Right cardiac atrium (tissue), 5 donors: Measurements from ENCODE around the gene TAAR2. TPM values are rescaled to one million over a fixed set of nuclear protein-coding genes. Genes with fewer than 3 reads are reported as not detected.
"Not testable (repeated sequence)": the region's sequence is repeated elsewhere in the genome, so short reads cannot be mapped to it uniquely, and the experiment has no call there.

Source experiments
- ATAC-seq, 2 donors: fragments of 200-7000 bp; cut with Tn5 transposase; one replicate each; pipeline versions ENCODE4 v1.8.0 to v1.9.1; 2020; ENCODE audit warnings: moderate library complexity in 2 of 2, mild to moderate bottlenecking in 1 of 2
- DNase-seq, 3 donors: peaks; one replicate each; pipeline ENCODE4 v3.0.0-alpha.2; 2020
- H3K27ac ChIP-seq: one replicate; pipeline ENCODE4 v1.5.1; 2013; ENCODE audit warnings: mild to moderate bottlenecking, low read length, control low read depth, moderate library complexity
- H3K27me3 ChIP-seq: one replicate; pipeline ENCODE4 v1.6.1; 2013; ENCODE audit not compliant: control insufficient read depth, insufficient read depth
- H3K4me1 ChIP-seq: one replicate; pipeline ENCODE4 v1.6.1; 2013; ENCODE audit warnings: low read length; ENCODE audit not compliant: control insufficient read depth, insufficient read depth
- H3K4me3 ChIP-seq: one replicate; pipeline ENCODE4 v1.5.1; 2013; ENCODE audit warnings: low read length, control low read depth
- H3K9me3 ChIP-seq: one replicate; pipeline ENCODE4 v1.6.1; 2013; ENCODE audit warnings: low read length; ENCODE audit not compliant: control insufficient read depth
- WGBS: extraction: QIAGEN DNeasy Blood & Tissue Kit; methylation state at CpG from one replicate; pipeline ENCODE4 v1.1.7; 2013; 5-methylcytosine and 5-hydroxymethylcytosine counted together
- intact Hi-C, 4 donors: fragments of 100-400 bp; cut with DNase I; formaldehyde crosslinking; loops; one replicate each; pipeline versions ENCODE4 v1.11.0 to v1.14.0; 2022 to 2023
- polyA plus RNA-seq: library from polyadenylated mRNA; stranded (reverse); fragments of 200-250 nt; gene quantifications from one replicate; pipeline ENCODE4 v1.2.3, GENCODE V29; 2013
- total RNA-seq, 4 donors: library from RNA; stranded (reverse); fragmentation: NEBNext Ultra II Directional; extraction: Animal tissue kit (Norgen Biotek cat#: 25700); gene quantifications; one replicate each; pipeline ENCODE4 v1.2.1, GENCODE V29; 2021
- donor health status: healthy with polysubstance abuse.
- donor health status: DM: no; HTN: yes; CAD: no.
- donor health status: DM: no; HTN: no; CAD: no.
- donor health status: DM: no; HTN: yes; CAD: no; lungs with severe emphysema.
- donor health status: DM: yes; HTN: yes; CAD: no.

TAAR2 gene
- total and polyA plus RNA-seq, 5 donors: not detected

- WGBS: 90% methylated on average over 1 of the region's 1 CpG
- ATAC-seq (no peak), DNase-seq (no peak)
- intact Hi-C loops: no loop called here
- no peaks in the 10 kb centered on the region for H3K9me3 ChIP-seq
- no peaks in the 10 kb centered on the region for H3K27me3 ChIP-seq
- no peak overlapping the region for H3K27ac ChIP-seq
- H3K4me1 ChIP-seq: no peaks in the 10 kb centered on the region
- H3K4me3 ChIP-seq: no peak overlapping the region
These were observed 26.4 kb upstream of the TAAR2 start for GRCh38 chr6:132650429-132650828.

GRCh38 chr6:132648828-132649227 lies 24.8 kb upstream of the TAAR2 start:
- ATAC-seq (peak in 1 of 2 donors; percentile 14), DNase-seq (no peak)
- no peaks in the 10 kb centered on the region for H3K9me3 ChIP-seq
- no peak overlapping the region for H3K4me3 ChIP-seq
- H3K27me3 ChIP-seq: no peaks in the 10 kb centered on the region
- H3K27ac ChIP-seq: no peak overlapping the region
- intact Hi-C loops: no loop called here
- 41% methylated on average over 2 of the region's 2 CpGs for WGBS
- no peaks in the 10 kb centered on the region for H3K4me1 ChIP-seq

GRCh38 chr6:132648356-132648755 lies 24.3 kb upstream of the TAAR2 start:
- intact Hi-C loops: no loop called here
- ATAC-seq: no peak
- no peaks in the 10 kb centered on the region for H3K9me3 ChIP-seq
- no peaks in the 10 kb centered on the region for H3K4me1 ChIP-seq
- no peak overlapping the region for H3K27ac ChIP-seq
- 37% methylated on average over 2 of the region's 2 CpGs for WGBS
- DNase-seq: no peak
- no peak overlapping the region for H3K4me3 ChIP-seq
- H3K27me3 ChIP-seq: no peaks in the 10 kb centered on the region

GRCh38 chr6:132643547-132643946 lies 19.5 kb upstream of the TAAR2 start:
- Histone ChIP-seq H3K27ac (no peak overlapping the region), H3K4me3 (no peak overlapping the region), H3K4me1 (no peaks in the 10 kb centered on the region), H3K9me3 (no peaks in the 10 kb centered on the region), H3K27me3 (no peaks in the 10 kb centered on the region)
- ATAC-seq (no peak), DNase-seq (no peak)
- WGBS: 86% methylated on average over 3 of the region's 3 CpGs
- intact Hi-C loops: no loop called here

GRCh38 chr6:132637135-132637534 lies 13.1 kb upstream of the TAAR2 start:
- 88% methylated on average over 1 of the region's 1 CpG for WGBS
- DNase-seq, H3K4me1 ChIP-seq, ATAC-seq, H3K9me3 ChIP-seq, H3K4me3 ChIP-seq, H3K27me3 ChIP-seq, intact Hi-C loops, H3K27ac ChIP-seq: not testable (repeated sequence)

- H3K27ac ChIP-seq, H3K4me3 ChIP-seq, DNase-seq, H3K27me3 ChIP-seq, H3K4me1 ChIP-seq, H3K9me3 ChIP-seq, intact Hi-C loops, ATAC-seq: not testable (repeated sequence)
- WGBS: 80% methylated on average over 3 of the region's 3 CpGs
These were observed 11.8 kb upstream of the TAAR2 start for GRCh38 chr6:132635906-132636305.

GRCh38 chr6:132635288-132635687 lies 11.2 kb upstream of the TAAR2 start:
- H3K4me1 ChIP-seq, DNase-seq, ATAC-seq, H3K4me3 ChIP-seq, H3K9me3 ChIP-seq, H3K27ac ChIP-seq, intact Hi-C loops, H3K27me3 ChIP-seq: not testable (repeated sequence)
- 42% methylated on average over 3 of the region's 3 CpGs for WGBS

- Histone ChIP-seq H3K9me3 (no peaks in the 10 kb centered on the region), H3K27ac (no peak overlapping the region), H3K4me1 (no peaks in the 10 kb centered on the region), H3K4me3 (no peak overlapping the region), H3K27me3 (no peaks in the 10 kb centered on the region)
- intact Hi-C loops: no loop called here
- ATAC-seq (no peak), DNase-seq (no peak)
- WGBS: 68% methylated on average over 4 of the region's 4 CpGs
These were observed 10.7 kb upstream of the TAAR2 start for GRCh38 chr6:132634796-132635195.

- no peaks in the 10 kb centered on the region for H3K9me3 ChIP-seq
- intact Hi-C loops: no loop called here
- no peak overlapping the region for H3K4me3 ChIP-seq
- H3K4me1 ChIP-seq: no peaks in the 10 kb centered on the region
- DNase-seq (no peak), ATAC-seq (no peak)
- 67% methylated on average over 2 of the region's 2 CpGs for WGBS
- no peak overlapping the region for H3K27ac ChIP-seq
- no peaks in the 10 kb centered on the region for H3K27me3 ChIP-seq
These were observed 9.3 kb upstream of the TAAR2 start for GRCh38 chr6:132633362-132633761.

- H3K9me3 ChIP-seq: no peaks in the 10 kb centered on the region
- intact Hi-C loops: no loop called here
- ATAC-seq (no peak), DNase-seq (no peak)
- H3K4me1 ChIP-seq: no peaks in the 10 kb centered on the region
- H3K27ac ChIP-seq: no peak overlapping the region
- no peak overlapping the region for H3K4me3 ChIP-seq
- no peaks in the 10 kb centered on the region for H3K27me3 ChIP-seq
- 59% methylated on average over 6 of the region's 6 CpGs for WGBS
These were observed 799 bp downstream of the TAAR2 start for GRCh38 chr6:132623106-132623845.

- DNase-seq: no peak
- no peak overlapping the region for H3K27ac ChIP-seq
- H3K27me3 ChIP-seq: peaks cover 3% of the 10 kb centered on the region
- ATAC-seq: no peak
- 28% methylated on average over 1 of the region's 1 CpG for WGBS
- H3K4me1 ChIP-seq: no peaks in the 10 kb centered on the region
- H3K4me3 ChIP-seq: no peak overlapping the region
- intact Hi-C loops: no loop called here
- no peaks in the 10 kb centered on the region for H3K9me3 ChIP-seq
These were observed 7.4 kb downstream of the TAAR2 start for GRCh38 chr6:132616677-132617076.

GRCh38 chr6:132614554-132614953 lies 9.5 kb downstream of the TAAR2 start:
- intact Hi-C loops: no loop called here
- no peaks in the 10 kb centered on the region for H3K9me3 ChIP-seq
- ATAC-seq (no peak), DNase-seq (no peak)
- no peak overlapping the region for H3K4me3 ChIP-seq
- 83% methylated on average over 7 of the region's 7 CpGs for WGBS
- no peak overlapping the region for H3K27ac ChIP-seq
- H3K27me3 ChIP-seq: peaks cover 3% of the 10 kb centered on the region
- H3K4me1 ChIP-seq: no peaks in the 10 kb centered on the region
